Fibroblast of pulmonary artery (primary cell): ENCODE results near the gene ADGRG2.

Experiments used
- DNase-seq: peaks from one replicate; pipeline ENCODE4 v3.0.0-alpha.2; 2010; ENCODE audit warnings: low read depth
- H3K4me3 ChIP-seq: replicated peaks from 2 replicates; pipeline ENCODE4 v1.5.1; 2011; ENCODE audit warnings: low read depth, mild to moderate bottlenecking, control low read depth, low read length, moderate library complexity
- CTCF ChIP-seq: IDR thresholded peaks from 2 replicates; pipeline ENCODE4 v1.5.1; 2011; ENCODE audit warnings: mild to moderate bottlenecking, control low read depth, low read length, inconsistent platforms; ENCODE audit errors: missing control alignments

Gene ADGRG2

DNA sequence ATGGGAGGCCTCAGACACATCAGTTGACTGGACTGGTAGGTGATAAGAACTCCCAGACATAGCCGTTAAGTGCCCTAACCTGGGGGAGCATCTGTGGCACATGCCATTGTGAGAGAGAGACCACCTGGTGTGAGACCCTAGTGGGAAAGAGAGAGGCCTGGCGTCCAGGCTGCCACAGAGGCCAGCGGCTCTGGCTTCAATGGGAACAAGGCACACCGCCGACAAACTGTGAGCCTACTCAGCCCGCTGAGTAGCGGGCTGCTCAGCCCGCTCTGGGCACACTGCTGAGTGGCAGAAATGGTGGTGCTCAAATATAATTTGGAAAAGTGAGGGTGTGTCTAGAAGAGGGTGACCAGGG, 172.3 kb downstream of the ADGRG2 start:
- DNase-seq, result no peak
- H3K4me3 ChIP-seq, result no peak overlapping the region
- TF ChIP-seq CTCF, result no peak

DNA sequence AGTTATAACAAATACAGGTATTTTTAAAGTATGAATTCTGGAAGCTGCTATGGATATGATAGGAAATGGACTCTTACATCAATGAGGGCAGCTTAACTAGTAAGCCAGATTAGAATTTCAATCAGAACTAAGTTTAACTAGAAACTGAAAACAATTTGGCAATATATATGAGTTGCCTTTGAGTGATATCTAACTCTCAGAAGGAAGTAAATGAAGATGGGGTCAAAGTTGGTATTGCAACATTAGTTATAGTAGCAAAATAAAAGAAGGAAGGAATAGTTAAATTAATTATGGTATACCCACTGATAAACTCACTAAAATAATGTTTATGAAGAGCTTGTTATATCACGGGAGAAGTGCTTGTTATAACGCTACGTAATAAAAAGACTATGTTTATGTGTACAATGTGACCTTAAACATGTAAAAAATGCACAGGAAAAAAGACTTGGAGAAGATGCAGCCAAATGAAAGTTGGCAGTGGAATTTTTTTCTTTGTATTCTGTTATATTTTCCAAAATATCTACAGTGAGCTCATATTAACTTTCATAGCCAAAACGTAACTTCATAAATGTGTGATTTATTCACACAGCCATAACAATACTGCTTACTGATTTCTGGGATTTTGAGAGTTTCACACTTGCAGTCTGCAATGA, 172.9 kb downstream of the ADGRG2 start:
- no peak for DNase-seq
- H3K4me3 ChIP-seq, result no peak overlapping the region
- TF ChIP-seq CTCF, result no peak

- no peak for DNase-seq
- TF ChIP-seq CTCF, result no peak
- H3K4me3 ChIP-seq, result no peak overlapping the region
Observed at GRCh38 chrX:18946611-18947010, 175.7 kb downstream of the ADGRG2 start.

DNA sequence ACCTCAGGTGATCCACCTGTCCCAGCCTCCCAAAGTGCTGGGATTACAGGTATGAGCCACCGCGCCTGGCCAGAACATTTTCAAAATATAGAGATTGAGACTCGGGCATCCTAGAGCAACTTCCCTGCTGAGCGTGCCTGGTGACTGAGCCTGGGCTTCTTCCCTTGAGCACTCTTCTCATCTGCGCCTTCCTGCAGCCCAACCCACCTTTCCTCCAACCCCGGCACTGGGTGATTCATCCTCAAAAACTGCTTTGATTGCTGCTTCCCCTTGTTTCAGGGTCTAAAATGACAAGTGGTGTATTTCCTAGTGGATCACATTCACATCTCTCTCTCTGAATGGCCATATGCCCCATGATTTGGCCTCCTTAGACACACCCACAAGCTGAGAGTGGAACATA, 176.1 kb downstream of the ADGRG2 start:
- no peak for TF ChIP-seq CTCF

GRCh38 chrX:18945483-18945882, 176.8 kb downstream of the ADGRG2 start:
- TF ChIP-seq CTCF, result no peak
- no peak for DNase-seq
- no peak overlapping the region for H3K4me3 ChIP-seq

More for the DNA sequence above, 176.1 kb downstream of the ADGRG2 start:
- no peak for DNase-seq
- H3K4me3 ChIP-seq, result no peak overlapping the region

DNA sequence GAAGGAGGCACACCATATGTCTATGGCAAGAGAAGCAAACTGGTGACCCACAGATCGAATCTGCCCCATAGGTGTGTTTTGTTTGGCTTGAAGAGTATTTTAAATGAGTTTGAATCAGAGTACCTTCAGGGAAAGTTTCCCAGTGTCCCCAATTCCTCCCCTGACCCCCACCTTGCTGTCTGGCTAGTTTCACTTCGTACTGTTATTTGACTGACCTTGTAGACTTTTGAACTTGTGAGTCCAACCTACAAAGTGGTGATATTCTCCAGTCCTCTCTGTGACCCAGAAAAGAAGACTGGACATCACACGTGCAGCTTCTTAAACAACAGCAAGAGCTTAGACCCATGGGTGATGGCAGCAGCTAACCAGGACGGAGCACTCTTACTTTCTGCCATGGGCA, 177.8 kb downstream of the ADGRG2 start:
- no peak for DNase-seq
- TF ChIP-seq CTCF, result no peak
- no peak overlapping the region for H3K4me3 ChIP-seq

DNA sequence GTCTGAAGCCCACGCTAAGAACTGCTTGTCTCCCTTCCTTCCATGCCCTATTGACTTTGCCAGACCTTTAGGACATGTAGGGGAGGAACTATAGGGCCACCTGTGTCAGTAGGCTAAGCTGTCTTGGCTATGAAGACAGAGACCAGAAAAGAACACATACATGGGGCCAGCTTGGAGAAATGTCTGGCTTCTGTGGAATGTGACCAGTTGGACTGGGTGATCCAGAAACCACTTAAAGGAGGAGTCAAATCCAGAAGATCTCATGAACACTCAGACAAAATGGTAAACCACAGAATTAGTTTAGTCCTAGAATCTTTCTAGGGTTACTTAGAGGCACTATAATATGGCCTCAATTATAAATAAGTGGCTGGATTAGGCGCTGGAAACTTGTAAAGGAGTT, 180.4 kb downstream of the ADGRG2 start:
- H3K4me3 ChIP-seq, result no peak overlapping the region
- TF ChIP-seq CTCF, result no peak
- DNase-seq, result no peak
